Glutamatergic neuron (in vitro differentiated cells): ENCODE results near the gene GDPD1. TPM values are rescaled to one million over a fixed set of nuclear protein-coding genes. Genes with fewer than 3 reads are reported as not detected.

ENCODE experiments used
- DNase-seq: peaks from one replicate; pipeline ENCODE4 v3.0.0; 2022
- H3K27ac Mint-ChIP-seq: one replicate; pipeline ENCODE4 v1.8.0; 2020; ENCODE audit warnings: mild to moderate bottlenecking, mixed read lengths, inconsistent platforms; ENCODE audit not compliant: unreplicated experiment
- H3K27me3 Mint-ChIP-seq: one replicate; pipeline ENCODE4 v1.8.0; 2020; ENCODE audit warnings: mild to moderate bottlenecking, moderate library complexity, mixed read lengths, inconsistent platforms; ENCODE audit not compliant: unreplicated experiment
- H3K36me3 Mint-ChIP-seq: one replicate; pipeline ENCODE4 v1.8.0; 2020; ENCODE audit warnings: mild to moderate bottlenecking, mixed read lengths, inconsistent platforms; ENCODE audit not compliant: unreplicated experiment
- H3K4me1 Mint-ChIP-seq: one replicate; pipeline ENCODE4 v1.8.0; 2020; ENCODE audit warnings: mild to moderate bottlenecking, low read depth, mixed read lengths, inconsistent platforms; ENCODE audit not compliant: unreplicated experiment
- H3K4me3 Mint-ChIP-seq: one replicate; pipeline ENCODE4 v1.8.0; 2020; ENCODE audit warnings: mild to moderate bottlenecking, mixed read lengths, inconsistent platforms; ENCODE audit not compliant: unreplicated experiment
- H3K9me3 Mint-ChIP-seq: one replicate; pipeline ENCODE4 v1.8.0; 2020; ENCODE audit warnings: mild to moderate bottlenecking, moderate library complexity, mixed read lengths, inconsistent platforms; ENCODE audit not compliant: unreplicated experiment
- CTCF ChIP-seq: fragments of 200-600 bp; sonication (generic); IDR thresholded peaks from one replicate; pipeline ENCODE4 v1.5.0; 2021; ENCODE audit not compliant: partially characterized antibody, unreplicated experiment
- total RNA-seq: library from RNA; stranded (reverse); fragmentation: NEBNext Ultra II Directional; extraction: Animal tissue kit (Norgen Biotek cat#: 25700); gene quantifications from one replicate; pipeline ENCODE4 v1.2.1, GENCODE V29; 2021; ENCODE audit not compliant: unreplicated experiment

Gene GDPD1
- total RNA-seq, 1 donor from 2014 or later = 34.3 TPM

- no peaks in the 10 kb centered on the region for H3K9me3 Mint-ChIP-seq
- peaks cover 4% of the 10 kb centered on the region for H3K36me3 Mint-ChIP-seq
- H3K27me3 Mint-ChIP-seq = no peaks in the 10 kb centered on the region
- H3K4me1 Mint-ChIP-seq = no peaks in the 10 kb centered on the region
- no peak for DNase-seq
- no peak overlapping the region for H3K4me3 Mint-ChIP-seq
- no peak overlapping the region for H3K27ac Mint-ChIP-seq
- no peak for TF ChIP-seq CTCF
Measured at GRCh38 chr17:59277031-59277430, 56.7 kb downstream of the GDPD1 start.

- TF ChIP-seq CTCF = no peak
- no peaks in the 10 kb centered on the region for H3K4me1 Mint-ChIP-seq
Measured at GRCh38 chr17:59278406-59278805, 58.1 kb downstream of the GDPD1 start.

GRCh38 chr17:59284317-59284716, 64.0 kb downstream of the GDPD1 start:
- no peaks in the 10 kb centered on the region for H3K27me3 Mint-ChIP-seq
- TF ChIP-seq CTCF = no peak
- H3K9me3 Mint-ChIP-seq = no peaks in the 10 kb centered on the region
- H3K36me3 Mint-ChIP-seq = peaks cover 4% of the 10 kb centered on the region
- H3K4me1 Mint-ChIP-seq = no peaks in the 10 kb centered on the region
- DNase-seq = no peak
- no peak overlapping the region for H3K4me3 Mint-ChIP-seq
- H3K27ac Mint-ChIP-seq = no peak overlapping the region

More at GRCh38 chr17:59278406-59278805, 58.1 kb downstream of the GDPD1 start:
- Mint-ChIP-seq H3K9me3 (no peaks in the 10 kb centered on the region), H3K36me3 (peaks cover 4% of the 10 kb centered on the region), H3K4me3 (no peak overlapping the region), H3K27ac (no peak overlapping the region), H3K27me3 (no peaks in the 10 kb centered on the region)
- no peak for DNase-seq

- H3K27ac Mint-ChIP-seq = no peak overlapping the region
- no peaks in the 10 kb centered on the region for H3K9me3 Mint-ChIP-seq
- no peaks in the 10 kb centered on the region for H3K36me3 Mint-ChIP-seq
- no peak for DNase-seq
- H3K4me3 Mint-ChIP-seq = no peak overlapping the region
- peaks cover 4% of the 10 kb centered on the region for H3K4me1 Mint-ChIP-seq
- H3K27me3 Mint-ChIP-seq = peaks cover 2% of the 10 kb centered on the region
- TF ChIP-seq CTCF = no peak
Measured at GRCh38 chr17:59287452-59287851, 67.1 kb downstream of the GDPD1 start.

- Mint-ChIP-seq H3K9me3 (no peaks in the 10 kb centered on the region), H3K27me3 (peaks cover 2% of the 10 kb centered on the region), H3K27ac (no peak overlapping the region), H3K36me3 (no peaks in the 10 kb centered on the region), H3K4me3 (no peak overlapping the region), H3K4me1 (peaks cover 4% of the 10 kb centered on the region)
- no peak for DNase-seq
- TF ChIP-seq CTCF = no peak
Measured at GRCh38 chr17:59287891-59288290, 67.6 kb downstream of the GDPD1 start.
